HFFc6 (cell line): Measurements from ENCODE around the gene HOXB8. TPM values are rescaled to one million over a fixed set of nuclear protein-coding genes. Genes with fewer than 3 reads are reported as not detected.

Experiments
- DNase-seq: peaks from one replicate; pipeline ENCODE4 v3.0.0-alpha.2; 2018
- H3K27ac Mint-ChIP-seq: 2 replicates; pipeline ENCODE4 v1.8.0; 2020; ENCODE audit warnings: mild to moderate bottlenecking, mixed read lengths
- H3K27me3 Mint-ChIP-seq: 2 replicates; pipeline ENCODE4 v1.8.0; 2021; ENCODE audit warnings: mild to moderate bottlenecking, moderate library complexity, mixed read lengths; ENCODE audit not compliant: insufficient read depth
- H3K36me3 Mint-ChIP-seq: 2 replicates; pipeline ENCODE4 v1.8.0; 2021; ENCODE audit warnings: low read depth, mixed read lengths
- H3K4me1 Mint-ChIP-seq: 2 replicates; pipeline ENCODE4 v1.8.0; 2020; ENCODE audit warnings: low read depth, mixed read lengths
- H3K4me3 Mint-ChIP-seq: 2 replicates; pipeline ENCODE4 v1.8.0; 2020; ENCODE audit warnings: mild to moderate bottlenecking, moderate library complexity, mixed read lengths
- H3K9me3 Mint-ChIP-seq: 2 replicates; pipeline ENCODE4 v1.8.0; 2020; ENCODE audit warnings: mild to moderate bottlenecking, mixed read lengths
- CTCF ChIP-seq: fragments of 200-600 bp; sonication (generic); IDR thresholded peaks from 2 replicates; pipeline ENCODE4 v1.5.0; 2021; ENCODE audit warnings: antibody characterized with exemption, mild to moderate bottlenecking
- total RNA-seq, 6 experiments: library from RNA; stranded (reverse); fragmentation: NEBNext Ultra II Directional; extraction: Animal tissue kit (Norgen Biotek cat#: 25700); gene quantifications; 2 replicates in 1 of 6; 3 replicates in 5 of 6; pipeline ENCODE4 v1.2.3, GENCODE V29; 2021

Gene HOXB8
- total RNA-seq, 6 experiments from 2014 or later: not detected

GRCh38 chr17:48612854-48613691 is 2.0 kb downstream of the HOXB8 start:
- DNase-seq: no peak
- H3K4me1 Mint-ChIP-seq: peaks cover 20% of the 10 kb centered on the region
- no peaks in the 10 kb centered on the region for H3K36me3 Mint-ChIP-seq
- H3K4me3 Mint-ChIP-seq: peak overlapping the region; percentile 66
- no peak overlapping the region for H3K27ac Mint-ChIP-seq
- TF ChIP-seq CTCF: no peak
- H3K27me3 Mint-ChIP-seq: peaks cover 78% of the 10 kb centered on the region
- H3K9me3 Mint-ChIP-seq: no peaks in the 10 kb centered on the region

GRCh38 chr17:48612456-48612853 is 2.6 kb downstream of the HOXB8 start:
- no peak for DNase-seq
- Mint-ChIP-seq H3K27ac (no peak overlapping the region), H3K4me1 (peaks cover 18% of the 10 kb centered on the region)

GRCh38 chr17:48611681-48612455 is 3.2 kb downstream of the HOXB8 start:
- no peak for DNase-seq
- Mint-ChIP-seq H3K9me3 (no peaks in the 10 kb centered on the region), H3K27me3 (peaks cover 79% of the 10 kb centered on the region), H3K4me1 (peaks cover 13% of the 10 kb centered on the region), H3K4me3 (peak overlapping the region; percentile 20; the same call in 1 of the 2 replicates), H3K27ac (no peak overlapping the region), H3K36me3 (no peaks in the 10 kb centered on the region)
- no peak for TF ChIP-seq CTCF

More at GRCh38 chr17:48612456-48612853, 2.6 kb downstream of the HOXB8 start:
- peak overlapping the region; percentile 20 for H3K4me3 Mint-ChIP-seq
- peaks cover 79% of the 10 kb centered on the region for H3K27me3 Mint-ChIP-seq
- TF ChIP-seq CTCF: no peak
- H3K36me3 Mint-ChIP-seq: no peaks in the 10 kb centered on the region
- no peaks in the 10 kb centered on the region for H3K9me3 Mint-ChIP-seq

GRCh38 chr17:48611213-48611612 is 3.9 kb downstream of the HOXB8 start:
- Mint-ChIP-seq H3K4me3 (peak overlapping the region; percentile 59; the same call in 1 of the 2 replicates), H3K9me3 (no peaks in the 10 kb centered on the region), H3K27me3 (peaks cover 79% of the 10 kb centered on the region), H3K4me1 (peaks cover 11% of the 10 kb centered on the region), H3K27ac (no peak overlapping the region), H3K36me3 (no peaks in the 10 kb centered on the region)
- DNase-seq: no peak
- no peak for TF ChIP-seq CTCF

GRCh38 chr17:48610282-48611211 is 4.5 kb downstream of the HOXB8 start, which contains the start of gene HOXB7:
Gene HOXB7, minus strand, starts transcription at chr17:48611017. Its CDS starts 99 bp downstream, at chr17:48610918.
- H3K36me3 Mint-ChIP-seq: no peaks in the 10 kb centered on the region
- H3K27ac Mint-ChIP-seq: no peak within 1 kb of the TSS
- peak within 1 kb of the TSS; percentile 59; the same call in 1 of the 2 replicates for H3K4me3 Mint-ChIP-seq
- no peak for TF ChIP-seq CTCF
- peaks cover 79% of the 10 kb centered on the region for H3K27me3 Mint-ChIP-seq
- no peak for DNase-seq
- H3K4me1 Mint-ChIP-seq: peaks cover 11% of the 10 kb centered on the region
- no peaks in the 10 kb centered on the region for H3K9me3 Mint-ChIP-seq
